Endothelial cell of umbilical vein (primary cell): ENCODE data around the gene NRCAM.

Experiments used
- POLR2AphosphoS5 ChIP-seq: IDR thresholded peaks from 2 replicates; pipeline ENCODE4 v1.6.1; 2012; ENCODE audit warnings: low read depth, mild to moderate bottlenecking, control low read depth, low read length, moderate library complexity; ENCODE audit not compliant: insufficient read depth
- TF ChIP-seq, protein P1 (sequence below), 2 donors: IDR thresholded peaks; 1 replicate in 1 of 2; 2 replicates in 1 of 2; pipeline ENCODE4 v1.5.1; 2011; ENCODE audit warnings: low read length in 2 of 2, mild to moderate bottlenecking in 2 of 2, moderate library complexity in 2 of 2, control low read depth in 1 of 2, inconsistent platforms in 1 of 2, low read depth in 1 of 2; ENCODE audit not compliant: insufficient read depth in 1 of 2; ENCODE audit errors: extremely low read depth in 1 of 2
- TF ChIP-seq, protein P2 (sequence below): IDR thresholded peaks from 2 replicates; pipeline ENCODE4 v1.6.1; 2011; ENCODE audit not compliant: insufficient read depth, insufficient read length

DNA sequence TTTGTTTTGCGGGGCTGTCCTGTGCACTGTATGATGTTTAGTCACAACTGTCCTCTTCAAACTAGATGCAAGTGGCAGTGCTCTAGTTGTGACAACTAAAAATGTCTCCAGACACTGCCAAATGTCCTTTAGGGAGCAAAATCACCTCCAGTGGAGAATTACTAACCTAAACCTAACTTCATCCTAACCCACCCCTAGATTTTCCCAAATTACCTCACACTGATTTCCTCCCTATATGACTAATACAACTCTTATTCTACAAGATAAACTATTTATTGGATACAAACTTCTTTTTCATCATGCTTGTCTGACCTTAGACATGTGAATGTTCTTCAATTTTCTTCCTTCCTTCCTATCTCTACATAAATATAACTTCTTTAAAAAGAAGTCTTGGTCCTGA lies 43.3 kb upstream of the NRCAM start:
- TF ChIP-seq, protein P1, sequence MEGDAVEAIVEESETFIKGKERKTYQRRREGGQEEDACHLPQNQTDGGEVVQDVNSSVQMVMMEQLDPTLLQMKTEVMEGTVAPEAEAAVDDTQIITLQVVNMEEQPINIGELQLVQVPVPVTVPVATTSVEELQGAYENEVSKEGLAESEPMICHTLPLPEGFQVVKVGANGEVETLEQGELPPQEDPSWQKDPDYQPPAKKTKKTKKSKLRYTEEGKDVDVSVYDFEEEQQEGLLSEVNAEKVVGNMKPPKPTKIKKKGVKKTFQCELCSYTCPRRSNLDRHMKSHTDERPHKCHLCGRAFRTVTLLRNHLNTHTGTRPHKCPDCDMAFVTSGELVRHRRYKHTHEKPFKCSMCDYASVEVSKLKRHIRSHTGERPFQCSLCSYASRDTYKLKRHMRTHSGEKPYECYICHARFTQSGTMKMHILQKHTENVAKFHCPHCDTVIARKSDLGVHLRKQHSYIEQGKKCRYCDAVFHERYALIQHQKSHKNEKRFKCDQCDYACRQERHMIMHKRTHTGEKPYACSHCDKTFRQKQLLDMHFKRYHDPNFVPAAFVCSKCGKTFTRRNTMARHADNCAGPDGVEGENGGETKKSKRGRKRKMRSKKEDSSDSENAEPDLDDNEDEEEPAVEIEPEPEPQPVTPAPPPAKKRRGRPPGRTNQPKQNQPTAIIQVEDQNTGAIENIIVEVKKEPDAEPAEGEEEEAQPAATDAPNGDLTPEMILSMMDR (IDR thresholded peaks at IDR 0.05; ENCODE audit: extremely low read depth in 1 of 2, insufficient read depth in 1 of 2, low read depth in 1 of 2, low read length in 2 of 2) = no peak
- TF ChIP-seq, protein P2, sequence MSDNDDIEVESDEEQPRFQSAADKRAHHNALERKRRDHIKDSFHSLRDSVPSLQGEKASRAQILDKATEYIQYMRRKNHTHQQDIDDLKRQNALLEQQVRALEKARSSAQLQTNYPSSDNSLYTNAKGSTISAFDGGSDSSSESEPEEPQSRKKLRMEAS = no peak
- no peak for TF ChIP-seq POLR2AphosphoS5
